ENCODE data around the gene AVP. TPM values are rescaled to one million over a fixed set of nuclear protein-coding genes. Genes with fewer than 3 reads are reported as not detected.

Gene AVP
- total RNA-seq, 2 donors from 2014 or later, result not detected

DNA sequence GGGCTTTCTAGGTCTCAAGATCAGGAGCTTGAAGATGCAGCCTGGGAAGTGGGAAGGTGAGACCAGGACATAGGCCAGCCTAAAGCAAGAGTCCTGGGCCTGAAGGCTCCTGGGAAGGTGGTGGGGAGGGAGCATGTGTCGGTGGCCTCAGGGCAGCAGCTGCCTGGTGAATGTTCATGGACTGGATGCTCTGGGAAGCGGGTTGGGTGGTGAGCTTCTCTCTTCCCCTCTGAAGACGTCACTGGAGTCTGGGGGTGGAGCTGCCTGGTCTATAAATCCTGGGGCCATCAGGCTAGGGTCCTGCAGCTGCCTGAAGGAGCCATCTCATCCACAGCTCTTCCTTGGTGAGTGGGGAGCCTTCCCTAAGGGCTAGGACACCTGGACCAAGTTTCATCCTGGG is 41.2 kb downstream of the AVP start, which contains the start of gene GNRH2:
Gene GNRH2, plus strand, starts transcription at position 301 of the 400 bp plus-strand sequence. CDS start 793 bp downstream, outside the sequence.
- no peak for ATAC-seq (ENCODE audit: insufficient number of reproducible peaks, low FRiP score, low read depth)
- peak within 1 kb of the TSS; percentile 2 to 51 for H3K27ac ChIP-seq
- H3K4me3 ChIP-seq, result no peak within 1 kb of the TSS
- peaks cover 20% of the 10 kb centered on the region for H3K36me3 ChIP-seq
- no peak for DNase-seq (ENCODE audit: low spot score)
- H3K27me3 ChIP-seq (replicated peaks; ENCODE audit: insufficient read depth), result no peaks in the 10 kb centered on the region
- TF ChIP-seq CTCF (IDR thresholded peaks at IDR 0.05), result no peak
- no peaks in the 10 kb centered on the region for H3K9me3 ChIP-seq
- H3K4me1 ChIP-seq (ENCODE audit: control insufficient read depth in 1 of 2, low read depth in 2 of 2), result peaks cover 19 to 38% of the 10 kb centered on the region in 2 donors

- Histone ChIP-seq H3K4me1 (ENCODE audit: control insufficient read depth in 1 of 2, low read depth in 2 of 2) (peaks cover 19 to 37% of the 10 kb centered on the region in 2 donors), H3K36me3 (peaks cover 14% of the 10 kb centered on the region), H3K27me3 (replicated peaks; ENCODE audit: insufficient read depth) (no peaks in the 10 kb centered on the region), H3K9me3 (no peaks in the 10 kb centered on the region), H3K27ac (peak overlapping the region; percentile 2 to 51), H3K4me3 (no peak overlapping the region)
- no peak for DNase-seq (ENCODE audit: low spot score)
- no peak for TF ChIP-seq CTCF (IDR thresholded peaks at IDR 0.05)
- ATAC-seq (ENCODE audit: insufficient number of reproducible peaks, low FRiP score, low read depth), result peak; percentile 20
Observed at GRCh38 chr20:3042625-3043024, 41.9 kb downstream of the AVP start.

GRCh38 chr20:3041854-3042409 is 42.6 kb downstream of the AVP start:
- ATAC-seq (ENCODE audit: insufficient number of reproducible peaks, low FRiP score, low read depth) (no peak), DNase-seq (ENCODE audit: low spot score) (no peak)
- Histone ChIP-seq H3K27ac (peak overlapping the region; percentile 2 to 51), H3K4me1 (ENCODE audit: control insufficient read depth in 1 of 2, low read depth in 2 of 2) (peaks cover 13 to 30% of the 10 kb centered on the region in 2 donors), H3K4me3 (no peak overlapping the region), H3K9me3 (no peaks in the 10 kb centered on the region), H3K36me3 (peaks cover 20% of the 10 kb centered on the region), H3K27me3 (replicated peaks; ENCODE audit: insufficient read depth) (no peaks in the 10 kb centered on the region)
- TF ChIP-seq CTCF (IDR thresholded peaks at IDR 0.05), result no peak

DNA sequence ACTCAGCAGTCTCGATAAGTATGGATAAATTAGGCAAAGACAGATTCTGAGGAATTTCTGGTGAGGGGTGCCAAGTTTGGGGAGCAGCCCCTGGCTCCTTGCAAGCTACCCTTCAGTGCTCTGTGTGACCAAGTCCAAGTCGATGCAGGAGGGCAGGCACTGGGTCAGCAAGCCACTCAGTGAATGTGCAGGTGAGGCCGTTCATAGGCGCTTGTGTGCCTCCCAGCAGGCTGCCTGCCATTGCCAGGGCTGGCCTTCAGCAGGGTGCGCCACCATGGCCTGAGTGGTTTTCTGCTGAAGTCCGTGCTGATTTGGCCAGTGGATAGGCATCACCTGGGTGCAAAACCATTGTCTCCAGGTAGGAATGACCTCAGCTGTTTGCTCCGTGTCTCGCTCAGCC is 44.4 kb downstream of the AVP start:
- Histone ChIP-seq H3K27me3 (replicated peaks; ENCODE audit: insufficient read depth) (no peaks in the 10 kb centered on the region), H3K9me3 (no peaks in the 10 kb centered on the region), H3K36me3 (peaks cover 38% of the 10 kb centered on the region), H3K27ac (no peak overlapping the region), H3K4me1 (ENCODE audit: control insufficient read depth in 1 of 2, low read depth in 2 of 2) (peaks cover 8 to 23% of the 10 kb centered on the region in 2 donors), H3K4me3 (no peak overlapping the region)
- ATAC-seq (ENCODE audit: insufficient number of reproducible peaks, low FRiP score, low read depth), result no peak
- DNase-seq (ENCODE audit: low spot score), result no peak
- TF ChIP-seq CTCF (IDR thresholded peaks at IDR 0.05), result no peak

DNA sequence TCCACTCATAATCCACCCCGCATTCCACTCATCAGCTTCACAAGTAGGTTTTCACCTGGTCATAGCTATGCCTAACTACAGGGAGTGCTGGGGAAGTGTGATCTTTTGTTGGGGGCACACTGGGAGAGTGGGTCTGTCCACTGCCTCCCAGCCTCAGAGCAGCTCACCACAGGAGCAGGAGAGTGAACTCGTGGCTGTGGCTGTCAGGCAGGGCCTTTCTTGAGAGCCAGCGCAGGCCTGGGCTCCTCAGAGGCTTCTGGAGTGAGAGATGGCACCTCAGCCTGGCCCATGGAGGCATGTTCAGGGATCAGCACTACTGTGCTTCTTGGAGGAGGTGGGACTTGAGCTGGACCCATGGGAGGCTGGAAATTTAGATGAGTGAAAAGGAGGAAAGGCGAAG is 45.1 kb downstream of the AVP start:
- Histone ChIP-seq H3K27ac (no peak overlapping the region), H3K9me3 (no peaks in the 10 kb centered on the region), H3K4me3 (no peak overlapping the region), H3K27me3 (replicated peaks; ENCODE audit: insufficient read depth) (no peaks in the 10 kb centered on the region), H3K36me3 (peaks cover 38% of the 10 kb centered on the region), H3K4me1 (ENCODE audit: control insufficient read depth in 1 of 2, low read depth in 2 of 2) (peaks cover 5 to 20% of the 10 kb centered on the region in 2 donors)
- no peak for TF ChIP-seq CTCF (IDR thresholded peaks at IDR 0.05)
- DNase-seq (ENCODE audit: low spot score), result no peak
- no peak for ATAC-seq (ENCODE audit: insufficient number of reproducible peaks, low FRiP score, low read depth)
